Muscle of leg (tissue), 11 donors: ENCODE data around the gene BMP7. TPM values are rescaled to one million over a fixed set of nuclear protein-coding genes. Genes with fewer than 3 reads are reported as not detected.

Experiments used
- DNase-seq: peaks from one replicate; pipeline ENCODE4 v3.0.0; 2013
- H3K27ac ChIP-seq: one replicate; pipeline ENCODE4 v1.5.1; 2013; ENCODE audit warnings: mild to moderate bottlenecking, low read length, control low read depth
- H3K27me3 ChIP-seq: one replicate; pipeline ENCODE4 v1.6.1; 2013; ENCODE audit warnings: low read length; ENCODE audit not compliant: control insufficient read depth, insufficient read depth
- H3K36me3 ChIP-seq: one replicate; pipeline ENCODE4 v1.6.1; 2013; ENCODE audit warnings: low read length; ENCODE audit not compliant: control insufficient read depth, insufficient read depth
- H3K4me1 ChIP-seq: one replicate; pipeline ENCODE4 v1.6.1; 2013; ENCODE audit warnings: low read length; ENCODE audit not compliant: control insufficient read depth, insufficient read depth
- H3K4me3 ChIP-seq: one replicate; pipeline ENCODE4 v1.5.1; 2013; ENCODE audit warnings: low read length, control low read depth
- H3K9me3 ChIP-seq: replicated peaks from 2 replicates; pipeline ENCODE4 v1.6.1; 2013; ENCODE audit warnings: low read depth, low read length; ENCODE audit not compliant: control insufficient read depth
- WGBS: methylation state at CpG from one replicate; pipeline ENCODE4 v1.1.5; 2013; ENCODE audit warnings: missing lambda C conversion rate; ENCODE audit not compliant: insufficient coverage; 5-methylcytosine and 5-hydroxymethylcytosine counted together
- polyA plus RNA-seq, 8 donors: library from polyadenylated mRNA; unstranded; fragments of 120-200 nt; gene quantifications; one replicate each; pipeline versions ENCODE4 v1.2.1 to v1.2.3, GENCODE V29; 2013; ENCODE audit warnings: inconsistent platforms in 1 of 8, low replicate concordance in 1 of 8; ENCODE audit not compliant: insufficient read length in 8 of 8, insufficient read depth in 1 of 8
- total RNA-seq: library from RNA; stranded (reverse); fragments of 120-200 nt; gene quantifications from one replicate; pipeline ENCODE4 v1.2.4, GENCODE V29; 2013

BMP7 gene
- total and polyA plus RNA-seq, 9 donors, result 3.7 to 11.3 (median 5.1) TPM

GRCh38 chr20:57133926-57134650, 132.4 kb downstream of the BMP7 start:
- Histone ChIP-seq H3K27me3 (peaks cover 3% of the 10 kb centered on the region), H3K4me1 (no peaks in the 10 kb centered on the region), H3K36me3 (no peaks in the 10 kb centered on the region), H3K27ac (no peak overlapping the region), H3K4me3 (no peak overlapping the region), H3K9me3 (no peaks in the 10 kb centered on the region)
- DNase-seq, result peak; percentile 54
- WGBS, result 17% methylated on average over 1 of the region's 14 CpGs

DNA sequence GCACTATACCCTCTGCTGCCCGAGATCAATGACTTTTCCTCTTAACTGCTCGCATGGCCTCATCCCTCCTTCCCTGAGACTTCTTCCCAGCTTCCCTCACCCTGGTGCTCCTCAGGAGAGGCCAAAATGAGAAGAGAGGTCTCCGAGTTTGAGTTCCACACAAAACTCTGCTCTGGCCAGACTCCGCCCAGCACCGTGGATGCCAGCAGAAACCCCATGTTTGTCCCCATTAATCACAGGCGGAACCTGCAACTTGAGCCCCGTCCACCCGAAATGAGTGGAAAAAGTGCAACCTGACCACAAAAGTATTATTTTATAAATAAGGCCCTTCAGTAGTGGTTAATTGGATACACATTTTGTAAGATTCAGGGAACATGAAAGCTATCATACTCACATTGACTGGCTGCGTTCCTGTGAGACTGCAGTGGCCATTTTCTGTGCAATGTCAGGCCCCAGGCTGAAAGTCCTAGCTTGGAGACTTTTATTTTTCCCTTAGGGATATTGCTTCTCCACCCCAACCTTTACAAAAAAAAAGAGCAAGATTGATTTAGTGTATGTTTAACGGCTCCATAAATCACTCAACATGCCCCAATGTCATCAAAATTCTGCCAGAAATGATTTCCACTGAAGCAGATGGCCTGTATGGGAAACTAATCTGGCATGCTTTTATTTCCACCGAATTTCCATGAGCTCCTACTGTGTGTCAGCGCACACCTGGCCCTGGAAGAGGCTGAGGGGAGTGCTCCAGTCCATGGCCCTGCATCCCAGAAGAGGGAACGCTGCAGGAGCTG, 134.6 kb downstream of the BMP7 start:
- no peaks in the 10 kb centered on the region for H3K9me3 ChIP-seq
- H3K4me1 ChIP-seq, result no peaks in the 10 kb centered on the region
- DNase-seq, result no peak
- no peaks in the 10 kb centered on the region for H3K36me3 ChIP-seq
- H3K27me3 ChIP-seq, result peaks cover 4% of the 10 kb centered on the region
- no peak overlapping the region for H3K4me3 ChIP-seq
- H3K27ac ChIP-seq, result no peak overlapping the region
- WGBS, result 61% methylated on average over 6 of the region's 13 CpGs

- DNase-seq, result no peak
- WGBS, result 60% methylated on average over 10 of the region's 10 CpGs
- no peaks in the 10 kb centered on the region for H3K9me3 ChIP-seq
- no peaks in the 10 kb centered on the region for H3K36me3 ChIP-seq
- no peaks in the 10 kb centered on the region for H3K4me1 ChIP-seq
- H3K27me3 ChIP-seq, result peaks cover 7% of the 10 kb centered on the region
- no peak overlapping the region for H3K27ac ChIP-seq
- H3K4me3 ChIP-seq, result no peak overlapping the region
These were observed 135.4 kb downstream of the BMP7 start for GRCh38 chr20:57131077-57131476.

DNA sequence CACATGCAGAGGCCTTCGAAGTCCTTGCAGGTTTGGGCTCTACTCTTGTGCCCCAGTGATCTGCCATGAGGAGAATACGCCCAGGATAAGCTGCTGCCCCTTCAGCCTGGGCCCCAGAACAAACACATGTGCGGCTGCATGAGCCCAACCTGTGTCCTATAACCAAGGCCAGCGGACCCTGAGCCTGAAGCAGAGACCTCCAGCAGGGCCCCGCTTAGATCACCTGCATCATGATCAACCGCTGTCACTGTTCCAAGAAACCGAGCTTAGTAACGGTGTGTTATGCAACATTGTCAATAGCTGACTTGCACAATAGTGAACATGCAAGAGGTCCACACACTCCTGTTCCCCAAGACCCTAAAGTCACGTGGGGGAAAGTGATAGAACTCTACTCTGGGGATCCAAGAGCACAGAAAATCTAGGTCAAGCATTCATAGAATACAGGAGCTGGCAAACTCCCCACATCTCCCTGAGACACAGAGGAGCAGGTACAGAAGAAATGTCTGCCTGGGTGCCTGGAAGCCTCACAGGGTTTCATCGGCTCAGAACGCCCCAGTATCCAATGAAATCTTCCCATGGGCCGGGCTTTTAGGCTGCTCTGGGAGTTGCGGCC, 136.2 kb downstream of the BMP7 start:
- Histone ChIP-seq H3K36me3 (no peaks in the 10 kb centered on the region), H3K4me3 (no peak overlapping the region), H3K27me3 (peaks cover 10% of the 10 kb centered on the region), H3K9me3 (no peaks in the 10 kb centered on the region), H3K4me1 (no peaks in the 10 kb centered on the region), H3K27ac (no peak overlapping the region)
- DNase-seq, result no peak
- 81% methylated on average over 12 of the region's 13 CpGs for WGBS

DNA sequence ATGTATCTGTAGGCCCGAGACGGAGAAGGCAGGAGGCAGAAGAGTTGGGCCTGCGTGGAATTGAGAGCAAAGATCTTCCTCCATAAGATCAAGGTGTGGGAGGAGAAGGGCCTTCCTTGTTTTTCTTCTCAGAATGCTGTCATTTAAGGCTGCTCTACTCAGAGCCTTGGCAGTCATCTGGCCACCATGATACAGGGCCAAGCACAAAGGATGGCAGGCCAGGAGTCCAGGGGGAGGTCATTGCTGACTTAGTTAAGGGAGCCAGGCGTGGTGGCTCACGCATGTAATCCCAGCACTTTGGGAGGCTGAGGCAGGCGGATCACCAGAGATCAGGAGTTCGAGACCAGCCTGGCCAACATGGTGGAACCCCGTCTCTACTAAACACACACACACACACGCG, 137.1 kb downstream of the BMP7 start:
- 100% methylated on average over 6 of the region's 10 CpGs for WGBS
- no peak for DNase-seq
- peaks cover 10% of the 10 kb centered on the region for H3K27me3 ChIP-seq
- no peaks in the 10 kb centered on the region for H3K4me1 ChIP-seq
- no peak overlapping the region for H3K4me3 ChIP-seq
- no peaks in the 10 kb centered on the region for H3K36me3 ChIP-seq
- no peaks in the 10 kb centered on the region for H3K9me3 ChIP-seq
- H3K27ac ChIP-seq, result no peak overlapping the region

- peaks cover 10% of the 10 kb centered on the region for H3K27me3 ChIP-seq
- no peak overlapping the region for H3K4me3 ChIP-seq
- no peaks in the 10 kb centered on the region for H3K9me3 ChIP-seq
- 63% methylated on average over 13 of the region's 15 CpGs for WGBS
- no peak for DNase-seq
- H3K4me1 ChIP-seq, result no peaks in the 10 kb centered on the region
- H3K27ac ChIP-seq, result no peak overlapping the region
- no peaks in the 10 kb centered on the region for H3K36me3 ChIP-seq
These were observed 138.2 kb downstream of the BMP7 start for GRCh38 chr20:57128044-57128757.

DNA sequence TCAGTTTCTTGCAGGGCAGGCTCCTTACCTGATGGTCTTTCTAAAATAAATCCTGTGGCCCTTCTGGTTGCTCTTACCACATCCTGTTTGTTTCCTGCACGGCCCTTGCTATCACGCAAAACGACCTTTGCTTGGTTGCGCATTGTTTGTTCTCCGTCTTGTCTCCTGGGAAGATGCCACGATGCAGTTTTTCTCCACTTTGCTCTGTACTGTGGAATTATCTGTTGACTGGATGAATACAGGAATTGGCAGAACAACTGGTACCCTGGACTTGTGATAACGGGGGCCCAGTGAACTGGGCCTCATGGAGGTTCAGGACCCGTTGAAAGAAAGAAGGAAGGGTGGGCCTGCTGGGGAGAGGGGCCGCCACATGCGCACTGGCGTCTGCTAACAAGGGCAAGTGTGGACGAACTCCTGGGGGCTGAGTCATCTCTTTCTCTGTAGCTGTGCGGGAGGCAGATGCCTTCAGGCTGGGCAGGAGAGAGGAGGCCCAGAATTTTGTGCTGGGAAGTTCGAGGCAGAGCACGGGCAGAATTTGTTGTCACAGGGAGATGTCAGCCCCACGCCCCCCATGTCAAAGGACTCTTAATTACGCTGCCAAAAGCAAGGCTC, 139.9 kb downstream of the BMP7 start:
- H3K4me1 ChIP-seq, result no peaks in the 10 kb centered on the region
- no peak overlapping the region for H3K27ac ChIP-seq
- DNase-seq, result no peak
- no peak overlapping the region for H3K4me3 ChIP-seq
- H3K27me3 ChIP-seq, result peaks cover 10% of the 10 kb centered on the region
- H3K9me3 ChIP-seq, result no peaks in the 10 kb centered on the region
- no peaks in the 10 kb centered on the region for H3K36me3 ChIP-seq
- WGBS, result 76% methylated on average over 16 of the region's 17 CpGs

DNA sequence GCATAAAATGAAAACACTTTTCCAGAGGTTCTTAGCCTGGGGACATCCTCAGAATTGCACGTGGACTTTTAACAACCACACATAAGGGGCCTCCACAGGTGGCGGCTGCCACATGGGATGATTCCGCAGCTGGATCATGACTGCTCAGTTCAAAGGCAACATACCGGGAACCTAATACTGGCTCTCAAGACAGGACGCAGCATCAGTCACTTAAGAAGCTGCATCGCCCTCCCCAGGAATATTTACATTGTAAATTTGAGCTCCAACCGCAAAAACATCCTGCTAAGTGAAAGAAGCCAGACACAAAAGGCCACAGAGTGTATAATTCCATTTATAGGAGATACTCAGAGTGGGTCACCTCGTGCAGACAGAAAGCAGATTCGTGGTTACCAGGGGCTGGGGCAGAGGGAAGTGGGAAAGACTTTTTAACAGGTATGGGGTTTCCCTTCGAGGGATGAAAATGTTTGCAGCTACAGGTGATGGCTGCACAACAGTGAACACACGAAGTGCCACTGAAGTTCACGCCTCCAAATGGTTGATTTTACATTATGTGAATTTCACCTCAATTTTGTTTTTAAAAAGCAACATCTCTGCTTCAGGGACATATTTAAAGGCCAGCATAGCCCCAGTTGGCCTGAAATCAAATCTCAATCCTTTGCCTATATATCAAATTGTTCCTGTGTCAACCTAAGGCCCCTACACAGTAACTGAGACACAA, 141.5 kb downstream of the BMP7 start:
- H3K4me1 ChIP-seq, result no peaks in the 10 kb centered on the region
- peaks cover 10% of the 10 kb centered on the region for H3K27me3 ChIP-seq
- no peaks in the 10 kb centered on the region for H3K9me3 ChIP-seq
- H3K4me3 ChIP-seq, result no peak overlapping the region
- H3K36me3 ChIP-seq, result no peaks in the 10 kb centered on the region
- H3K27ac ChIP-seq, result no peak overlapping the region
- DNase-seq, result no peak
- 36% methylated on average over 7 of the region's 12 CpGs for WGBS

- no peaks in the 10 kb centered on the region for H3K4me1 ChIP-seq
- peak; percentile 44 for DNase-seq
- WGBS, result 31% methylated on average over 4 of the region's 6 CpGs
- H3K36me3 ChIP-seq, result no peaks in the 10 kb centered on the region
- H3K27ac ChIP-seq, result no peak overlapping the region
- no peak overlapping the region for H3K4me3 ChIP-seq
- H3K9me3 ChIP-seq, result no peaks in the 10 kb centered on the region
- H3K27me3 ChIP-seq, result peaks cover 10% of the 10 kb centered on the region
These were observed 142.1 kb downstream of the BMP7 start for GRCh38 chr20:57124366-57124765.
